GM21619 (cell line): ENCODE measurements around the gene CALY.

Experiments
- ATAC-seq: cut with Tn5 transposase; IDR thresholded peaks from one replicate; pipeline ENCODE4 v1.9.1; 2021; ENCODE audit not compliant: unreplicated experiment

Gene CALY

GRCh38 chr10:133366751-133367150 is 30.1 kb upstream of the CALY start:
- ATAC-seq, result no peak

GRCh38 chr10:133366130-133366478 is 29.4 kb upstream of the CALY start:
- no peak for ATAC-seq

GRCh38 chr10:133365461-133366129 is 28.9 kb upstream of the CALY start:
- ATAC-seq, result no peak

GRCh38 chr10:133364645-133365431 is 28.1 kb upstream of the CALY start:
- ATAC-seq, result no peak

- ATAC-seq, result no peak
Measured at GRCh38 chr10:133362846-133363245, 26.1 kb upstream of the CALY start.

GRCh38 chr10:133361773-133362441 is 25.2 kb upstream of the CALY start:
- ATAC-seq, result no peak

- ATAC-seq, result no peak
Measured at GRCh38 chr10:133361227-133361626, 24.5 kb upstream of the CALY start.

GRCh38 chr10:133359972-133360610 is 23.4 kb upstream of the CALY start:
- no peak for ATAC-seq

- ATAC-seq, result no peak
Measured at GRCh38 chr10:133359554-133359971, 22.9 kb upstream of the CALY start.

- no peak for ATAC-seq
Measured at GRCh38 chr10:133358925-133359310, 22.2 kb upstream of the CALY start.

- no peak for ATAC-seq
Measured at GRCh38 chr10:133358162-133358924, 21.6 kb upstream of the CALY start.

- peak; percentile 66 for ATAC-seq
Measured at GRCh38 chr10:133357285-133358161, 20.8 kb upstream of the CALY start, which contains the start of gene FUOM. Gene FUOM (minus strand): TSS chr10:133358019. CDS start chr10:133358007, 12 bp downstream.

- ATAC-seq, result no peak
Measured at GRCh38 chr10:133356549-133357284, 20.0 kb upstream of the CALY start.

- no peak for ATAC-seq
Measured at GRCh38 chr10:133355991-133356390, 19.3 kb upstream of the CALY start.

GRCh38 chr10:133355266-133355665 is 18.6 kb upstream of the CALY start:
- ATAC-seq, result no peak

- ATAC-seq, result no peak
Measured at GRCh38 chr10:133354672-133355240, 18.1 kb upstream of the CALY start.

GRCh38 chr10:133353988-133354605 is 17.4 kb upstream of the CALY start:
- ATAC-seq, result no peak

- no peak for ATAC-seq
Measured at GRCh38 chr10:133353202-133353959, 16.7 kb upstream of the CALY start.
